GM12874 (cell line): ENCODE data around the gene VCL.

Source experiments
- TF ChIP-seq, protein P1 (sequence below): IDR thresholded peaks from 2 replicates; pipeline ENCODE4 v1.5.1; 2011; ENCODE audit warnings: low read depth, mild to moderate bottlenecking, control low read depth, low read length, moderate library complexity; ENCODE audit not compliant: insufficient read depth

VCL gene

DNA sequence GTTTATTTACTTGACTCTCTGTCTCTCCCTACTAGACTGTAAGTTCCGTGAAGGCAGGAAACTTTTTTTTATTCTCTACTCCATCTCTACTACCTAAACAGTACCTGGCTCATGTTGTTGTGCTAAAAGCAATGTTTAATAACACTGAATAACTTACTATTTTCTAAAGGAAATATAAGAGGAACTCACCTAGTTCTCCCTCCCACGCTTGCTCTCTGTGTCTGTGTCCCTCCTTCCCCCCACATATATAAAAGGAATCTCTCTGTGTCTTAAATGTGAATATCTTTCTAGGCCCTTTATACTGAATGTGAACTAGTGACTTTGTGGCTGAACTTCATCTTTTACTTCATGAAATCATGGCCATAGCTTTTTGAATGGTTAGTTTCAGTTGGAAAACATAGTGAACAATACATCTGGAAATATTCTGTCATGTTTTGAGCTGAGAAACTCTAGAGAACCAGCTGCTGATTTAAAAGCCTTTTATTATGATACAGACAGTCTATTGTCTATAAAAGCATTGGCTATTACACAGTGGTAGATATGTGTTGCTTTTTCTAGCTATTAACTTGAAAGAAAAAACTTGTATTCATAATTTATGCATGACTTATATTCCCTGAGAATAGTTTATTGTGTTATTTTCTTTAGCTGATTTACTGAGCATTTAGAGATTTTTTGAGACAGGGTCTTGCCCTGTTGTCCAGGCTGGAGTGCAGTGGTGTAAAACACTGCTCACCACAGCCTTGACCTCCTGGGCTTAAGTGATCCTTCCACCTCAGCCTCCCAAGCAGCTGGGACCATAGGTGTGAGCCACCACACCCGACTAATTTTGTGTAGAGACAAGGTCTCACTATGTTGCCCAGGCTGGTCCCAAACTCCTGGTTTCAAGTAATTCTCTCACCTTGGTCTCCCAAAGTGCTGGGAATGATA lies 42.5 kb downstream of the VCL start:
- TF ChIP-seq, protein P1, sequence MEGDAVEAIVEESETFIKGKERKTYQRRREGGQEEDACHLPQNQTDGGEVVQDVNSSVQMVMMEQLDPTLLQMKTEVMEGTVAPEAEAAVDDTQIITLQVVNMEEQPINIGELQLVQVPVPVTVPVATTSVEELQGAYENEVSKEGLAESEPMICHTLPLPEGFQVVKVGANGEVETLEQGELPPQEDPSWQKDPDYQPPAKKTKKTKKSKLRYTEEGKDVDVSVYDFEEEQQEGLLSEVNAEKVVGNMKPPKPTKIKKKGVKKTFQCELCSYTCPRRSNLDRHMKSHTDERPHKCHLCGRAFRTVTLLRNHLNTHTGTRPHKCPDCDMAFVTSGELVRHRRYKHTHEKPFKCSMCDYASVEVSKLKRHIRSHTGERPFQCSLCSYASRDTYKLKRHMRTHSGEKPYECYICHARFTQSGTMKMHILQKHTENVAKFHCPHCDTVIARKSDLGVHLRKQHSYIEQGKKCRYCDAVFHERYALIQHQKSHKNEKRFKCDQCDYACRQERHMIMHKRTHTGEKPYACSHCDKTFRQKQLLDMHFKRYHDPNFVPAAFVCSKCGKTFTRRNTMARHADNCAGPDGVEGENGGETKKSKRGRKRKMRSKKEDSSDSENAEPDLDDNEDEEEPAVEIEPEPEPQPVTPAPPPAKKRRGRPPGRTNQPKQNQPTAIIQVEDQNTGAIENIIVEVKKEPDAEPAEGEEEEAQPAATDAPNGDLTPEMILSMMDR = no peak

DNA sequence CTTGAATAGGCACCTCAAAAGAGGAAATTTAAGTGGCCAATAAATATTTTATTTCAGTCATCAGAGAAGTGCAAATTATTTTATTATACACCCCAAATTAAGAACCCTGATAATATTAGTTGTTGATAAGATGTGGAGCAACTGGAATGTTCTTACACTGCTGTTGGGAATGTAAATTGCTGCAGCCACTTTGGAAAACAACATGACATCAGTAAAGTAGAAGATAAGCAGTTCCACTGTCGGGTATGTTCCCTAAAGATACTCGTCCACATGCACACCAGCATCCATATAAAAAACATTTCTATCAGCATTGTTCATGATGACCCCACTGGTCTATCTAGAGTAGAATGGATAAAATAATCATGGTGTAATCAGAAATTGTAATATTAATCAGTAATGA lies 46.5 kb downstream of the VCL start:
- TF ChIP-seq, protein P1 = no peak

DNA sequence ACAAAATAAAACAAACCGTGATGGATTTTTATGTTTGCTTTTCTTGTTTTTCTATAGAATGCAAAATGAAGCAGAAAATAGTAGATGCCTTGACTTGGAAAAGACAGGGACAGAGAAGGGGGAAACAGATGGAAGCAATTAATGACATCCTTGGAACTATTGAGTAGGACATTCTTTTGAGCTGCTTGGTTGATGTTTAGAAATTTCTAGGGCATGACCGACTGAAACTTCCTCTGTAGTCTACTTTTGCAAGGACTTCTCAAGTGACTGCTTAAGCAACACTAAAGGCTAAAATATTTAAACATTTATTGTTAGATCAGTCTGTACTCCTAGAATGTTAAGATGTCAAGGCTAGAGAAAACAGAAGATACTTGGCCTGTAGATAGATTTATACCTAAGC lies 49.4 kb downstream of the VCL start:
- TF ChIP-seq, protein P1 = no peak

DNA sequence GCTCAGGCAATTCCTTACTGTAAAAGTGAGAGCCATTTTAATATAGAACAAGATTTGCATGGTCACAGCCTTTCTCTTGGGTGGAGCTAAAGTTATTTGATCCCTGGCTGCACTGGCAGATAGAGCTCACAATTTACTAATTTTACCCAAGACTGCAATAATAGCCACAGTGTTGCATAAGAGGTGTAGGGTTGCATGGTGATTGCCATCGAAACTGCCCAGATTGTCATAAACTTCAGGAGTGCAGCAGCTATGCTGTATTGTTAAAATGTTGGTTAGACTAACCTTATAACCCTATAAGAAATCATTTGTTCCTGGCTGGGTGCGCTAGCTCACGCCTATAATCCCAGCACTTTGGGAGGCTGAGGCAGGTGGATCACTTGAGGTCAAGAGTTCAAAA lies 50.0 kb downstream of the VCL start:
- TF ChIP-seq, protein P1 = no peak

DNA sequence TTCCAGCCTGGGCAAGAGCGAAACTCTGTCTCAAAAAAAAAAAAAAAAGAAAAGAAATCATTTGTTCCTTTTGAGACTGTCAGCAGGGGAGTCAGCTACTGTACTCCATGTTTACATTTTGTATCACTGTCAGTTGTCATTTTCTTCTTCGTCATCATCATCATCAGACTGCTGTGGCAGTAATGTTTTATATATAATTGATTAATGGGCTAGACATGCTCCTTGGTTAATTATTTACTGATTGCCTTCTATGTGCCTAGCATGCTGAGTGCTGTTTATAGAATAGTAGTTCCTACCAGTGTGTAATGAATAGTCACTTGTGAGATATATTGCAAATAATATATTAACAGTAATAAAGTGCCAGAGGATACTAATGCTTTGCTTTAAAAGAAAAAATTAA lies 50.5 kb downstream of the VCL start:
- TF ChIP-seq, protein P1 = no peak

DNA sequence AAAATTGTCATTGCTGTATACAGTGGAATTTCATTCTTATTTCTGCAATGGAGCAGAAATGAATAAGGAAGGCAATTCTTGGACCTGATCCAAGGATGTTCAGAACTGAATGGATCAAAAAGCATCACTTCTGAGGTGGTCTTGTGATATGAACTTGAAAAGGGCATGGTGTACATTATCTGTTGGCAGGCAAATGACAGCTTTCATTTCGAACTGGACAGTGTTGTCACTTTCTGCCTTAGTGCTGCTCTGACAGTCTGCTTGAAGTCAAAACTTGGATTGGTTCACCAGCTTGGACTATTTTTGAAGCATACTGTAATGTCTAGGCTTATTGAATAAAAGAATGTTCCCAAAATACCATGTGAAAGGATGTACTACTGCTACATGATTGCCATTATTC lies 52.0 kb downstream of the VCL start:
- TF ChIP-seq, protein P1 = no peak

DNA sequence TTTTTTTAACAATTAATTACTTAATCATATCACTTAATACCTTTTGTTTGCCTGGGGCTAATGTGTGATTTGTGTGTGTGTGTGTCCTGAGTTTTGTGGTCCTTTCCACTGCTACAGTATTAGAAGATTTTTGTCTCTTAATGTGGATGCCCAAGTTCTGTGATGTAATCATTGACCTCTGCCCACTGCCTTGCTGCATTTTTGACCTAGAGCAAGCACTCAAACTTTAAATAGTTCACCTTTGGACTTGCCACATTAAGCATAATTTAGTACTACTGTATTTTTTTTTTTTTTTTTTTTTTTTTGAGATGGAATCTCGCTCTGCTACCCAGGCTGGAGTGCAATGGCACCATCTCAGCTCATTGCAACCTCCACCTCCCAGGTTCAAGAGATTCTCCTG lies 52.7 kb downstream of the VCL start:
- TF ChIP-seq, protein P1 = no peak
